Measurements from ENCODE around the gene SERTAD3. TPM values are rescaled to one million over a fixed set of nuclear protein-coding genes. Genes with fewer than 3 reads are reported as not detected.

Gene SERTAD3
- total RNA-seq, 1 donor from 2014 or later: 15.3 TPM

GRCh38 chr19:40416918-40417642 is 27.1 kb downstream of the SERTAD3 start:
- H3K9ac ChIP-seq: no peak overlapping the region
- peak overlapping the region; percentile 47 for H2AFZ ChIP-seq (replicated peaks)
- H3K9me3 ChIP-seq (ENCODE audit: low read depth): no peaks in the 10 kb centered on the region
- H3K27me3 ChIP-seq: no peaks in the 10 kb centered on the region
- H3K27me3 Mint-ChIP-seq (ENCODE audit: insufficient read depth, low read depth): peaks cover 7% of the 10 kb centered on the region
- H3K36me3 ChIP-seq: no peaks in the 10 kb centered on the region
- no peak overlapping the region for H3K4me3 Mint-ChIP-seq
- H3F3A ChIP-seq (ENCODE audit: low read depth): peaks cover 28% of the 10 kb centered on the region
- H4K20me1 ChIP-seq (ENCODE audit: low read depth): no peaks in the 10 kb centered on the region
- H3K4me1 ChIP-seq: peaks cover 23% of the 10 kb centered on the region
- H3K27ac ChIP-seq: no peak overlapping the region
- no peaks in the 10 kb centered on the region for H3K79me2 ChIP-seq (ENCODE audit: low read depth)
- H3K9me3 Mint-ChIP-seq: no peaks in the 10 kb centered on the region
- H3K27ac Mint-ChIP-seq: peak overlapping the region; percentile 61
- H3K4me1 Mint-ChIP-seq: peaks cover 32% of the 10 kb centered on the region
- no peak overlapping the region for H3K4me3 ChIP-seq
- no peak overlapping the region for H3K4me2 ChIP-seq
- TF ChIP-seq EZH2phosphoT487 (IDR thresholded peaks at IDR 0.05): no peak
- no peak for TF ChIP-seq CTCF (IDR thresholded peaks at IDR 0.05)
- TF ChIP-seq EZH2 (IDR thresholded peaks at IDR 0.05): no peak
- no peak for DNase-seq (ENCODE audit: low spot score)
- H3K36me3 Mint-ChIP-seq: no peaks in the 10 kb centered on the region

- Histone ChIP-seq H3K36me3 (no peaks in the 10 kb centered on the region), H3K4me2 (no peak overlapping the region), H3K27ac (no peak overlapping the region), H2AFZ (replicated peaks) (no peak overlapping the region), H3K79me2 (ENCODE audit: low read depth) (no peaks in the 10 kb centered on the region), H3F3A (ENCODE audit: low read depth) (peaks cover 15% of the 10 kb centered on the region), H4K20me1 (ENCODE audit: low read depth) (no peaks in the 10 kb centered on the region), H3K4me3 (no peak overlapping the region), H3K9ac (no peak overlapping the region), H3K4me1 (peaks cover 16% of the 10 kb centered on the region), H3K27me3 (no peaks in the 10 kb centered on the region), H3K9me3 (ENCODE audit: low read depth) (no peaks in the 10 kb centered on the region)
- H3K27me3 Mint-ChIP-seq (ENCODE audit: insufficient read depth, low read depth): peaks cover 7% of the 10 kb centered on the region
- peak overlapping the region; percentile 1 for H3K27ac Mint-ChIP-seq
- H3K4me1 Mint-ChIP-seq: peaks cover 28% of the 10 kb centered on the region
- H3K36me3 Mint-ChIP-seq: no peaks in the 10 kb centered on the region
- TF ChIP-seq EZH2phosphoT487 (IDR thresholded peaks at IDR 0.05) (no peak), EZH2 (IDR thresholded peaks at IDR 0.05) (no peak), CTCF (IDR thresholded peaks at IDR 0.05) (no peak)
- H3K9me3 Mint-ChIP-seq: no peaks in the 10 kb centered on the region
- no peak overlapping the region for H3K4me3 Mint-ChIP-seq
- DNase-seq (ENCODE audit: low spot score): no peak
Observed at GRCh38 chr19:40415768-40416167, 28.4 kb downstream of the SERTAD3 start.

GRCh38 chr19:40414542-40415535 is 29.3 kb downstream of the SERTAD3 start:
- no peak overlapping the region for H3K9ac ChIP-seq
- Mint-ChIP-seq H3K9me3 (no peaks in the 10 kb centered on the region), H3K36me3 (no peaks in the 10 kb centered on the region), H3K4me3 (no peak overlapping the region), H3K4me1 (peaks cover 33% of the 10 kb centered on the region), H3K27ac (peak overlapping the region; percentile 85), H3K27me3 (ENCODE audit: insufficient read depth, low read depth) (peaks cover 4% of the 10 kb centered on the region)
- H3K4me2 ChIP-seq: no peak overlapping the region
- peak; percentile 4 for DNase-seq (ENCODE audit: low spot score)
- H2AFZ ChIP-seq (replicated peaks): peak overlapping the region; percentile 22
- H3K27me3 ChIP-seq: no peaks in the 10 kb centered on the region
- H3K4me3 ChIP-seq: no peak overlapping the region
- H3K9me3 ChIP-seq (ENCODE audit: low read depth): no peaks in the 10 kb centered on the region
- peaks cover 7% of the 10 kb centered on the region for H3F3A ChIP-seq (ENCODE audit: low read depth)
- H3K79me2 ChIP-seq (ENCODE audit: low read depth): no peaks in the 10 kb centered on the region
- no peaks in the 10 kb centered on the region for H3K36me3 ChIP-seq
- no peak for TF ChIP-seq CTCF (IDR thresholded peaks at IDR 0.05)
- TF ChIP-seq EZH2 (IDR thresholded peaks at IDR 0.05): no peak
- no peak for TF ChIP-seq EZH2phosphoT487 (IDR thresholded peaks at IDR 0.05)
- peaks cover 21% of the 10 kb centered on the region for H3K4me1 ChIP-seq
- H3K27ac ChIP-seq: no peak overlapping the region
- no peaks in the 10 kb centered on the region for H4K20me1 ChIP-seq (ENCODE audit: low read depth)
